GM19240 (cell line): ENCODE results near the gene MCM3.

Experiments
- DNase-seq: peaks from one replicate; pipeline ENCODE4 v3.0.0; 2011; ENCODE audit warnings: low spot score; ENCODE audit not compliant: insufficient read length

The MCM3 gene

DNA sequence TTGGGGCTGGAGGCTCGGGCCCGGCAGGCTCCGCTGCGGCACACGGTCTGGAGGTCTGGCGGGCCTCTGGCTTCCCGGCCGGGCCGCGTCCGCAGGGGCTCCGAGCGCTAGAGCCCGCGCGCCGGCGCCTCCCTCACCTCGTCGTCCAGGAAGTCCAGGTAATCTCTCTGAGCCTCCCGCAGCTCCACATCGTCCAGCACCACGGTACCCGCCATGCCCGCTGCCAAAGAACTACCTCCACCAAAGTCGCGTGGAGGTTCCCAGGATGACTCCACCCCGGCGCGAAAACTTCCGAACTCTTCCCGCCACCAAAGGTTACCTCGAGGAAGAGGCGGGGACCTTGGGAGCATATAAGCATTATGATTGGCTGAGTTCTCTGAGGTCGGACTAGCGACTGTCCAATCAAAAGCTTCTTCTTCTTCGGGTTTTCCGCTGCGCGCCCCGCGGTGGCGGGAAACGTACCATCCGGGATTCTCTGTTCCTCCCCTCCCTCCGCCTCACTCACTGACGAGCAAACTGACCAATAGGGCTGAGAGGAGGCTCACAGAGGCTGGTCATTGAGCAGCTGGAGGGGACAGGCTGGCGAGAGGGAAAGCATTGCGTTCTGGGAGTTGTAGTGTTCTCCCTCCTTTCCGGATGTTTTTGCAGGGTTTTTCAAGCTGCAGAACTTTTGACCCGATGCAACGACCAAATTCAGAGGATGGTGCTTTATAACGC is at the start of gene MCM3:
Gene MCM3, minus strand, starts transcription at position 283 of the 717 bp plus-strand sequence. Its CDS starts 68 bp downstream, at position 215.
- DNase-seq: peak; percentile 88

- no peak for DNase-seq
These were observed 49.3 kb upstream of the MCM3 start for GRCh38 chr6:52333840-52334200.

DNA sequence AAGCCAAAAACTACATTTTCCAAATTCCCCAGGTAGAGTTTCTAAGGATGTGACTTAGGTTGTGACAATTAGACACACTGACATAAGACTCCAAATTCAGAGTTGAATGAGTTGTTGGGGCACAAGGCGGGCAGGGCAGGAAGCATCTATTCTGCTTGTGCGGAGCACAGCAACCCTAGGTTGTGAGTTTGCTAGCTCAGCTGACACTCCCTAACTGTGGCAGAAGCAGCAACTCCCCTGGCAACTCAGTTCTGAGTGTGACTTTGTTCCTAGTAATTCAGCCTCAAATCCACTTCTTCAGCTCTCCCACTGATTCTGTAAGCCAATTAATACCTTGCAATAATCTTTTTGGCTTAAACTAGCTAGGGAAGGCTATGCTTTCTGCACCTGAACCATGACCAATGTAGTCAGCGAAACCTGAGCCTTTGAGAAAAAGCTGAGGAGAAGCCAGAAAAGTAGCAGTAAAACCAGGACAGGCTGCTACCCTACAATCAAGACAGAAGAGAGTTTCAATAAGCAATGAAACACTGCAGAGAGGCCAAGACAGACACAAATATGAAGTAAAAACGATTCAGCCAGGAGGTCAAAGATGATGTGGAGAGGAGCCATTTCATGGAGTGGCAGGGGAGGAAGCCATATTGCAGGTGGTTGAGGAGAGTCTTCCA is 47.4 kb upstream of the MCM3 start:
- no peak for DNase-seq

- DNase-seq: no peak
These were observed 45.9 kb upstream of the MCM3 start for GRCh38 chr6:52330470-52330869.

GRCh38 chr6:52328729-52329128 is 44.2 kb upstream of the MCM3 start:
- DNase-seq: no peak

DNA sequence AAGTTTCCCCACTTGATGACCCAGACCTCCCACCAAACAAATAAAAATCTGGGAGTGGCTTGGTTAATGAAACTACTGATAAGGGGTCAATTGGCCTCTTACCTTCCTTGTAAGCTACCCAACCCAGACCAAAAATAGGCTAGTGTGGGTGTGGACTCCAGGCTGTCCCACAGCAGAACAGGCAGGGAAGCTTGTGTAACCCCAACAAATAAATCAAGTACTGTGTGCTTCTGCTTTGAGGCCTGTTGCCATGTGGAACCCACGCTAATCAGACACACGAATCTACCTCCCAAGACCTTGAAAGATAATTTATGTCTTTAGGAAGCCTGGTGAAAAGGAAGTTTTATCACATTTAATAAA is 43.7 kb upstream of the MCM3 start:
- DNase-seq: no peak

GRCh38 chr6:52326540-52327364 is 42.2 kb upstream of the MCM3 start:
- no peak for DNase-seq

DNA sequence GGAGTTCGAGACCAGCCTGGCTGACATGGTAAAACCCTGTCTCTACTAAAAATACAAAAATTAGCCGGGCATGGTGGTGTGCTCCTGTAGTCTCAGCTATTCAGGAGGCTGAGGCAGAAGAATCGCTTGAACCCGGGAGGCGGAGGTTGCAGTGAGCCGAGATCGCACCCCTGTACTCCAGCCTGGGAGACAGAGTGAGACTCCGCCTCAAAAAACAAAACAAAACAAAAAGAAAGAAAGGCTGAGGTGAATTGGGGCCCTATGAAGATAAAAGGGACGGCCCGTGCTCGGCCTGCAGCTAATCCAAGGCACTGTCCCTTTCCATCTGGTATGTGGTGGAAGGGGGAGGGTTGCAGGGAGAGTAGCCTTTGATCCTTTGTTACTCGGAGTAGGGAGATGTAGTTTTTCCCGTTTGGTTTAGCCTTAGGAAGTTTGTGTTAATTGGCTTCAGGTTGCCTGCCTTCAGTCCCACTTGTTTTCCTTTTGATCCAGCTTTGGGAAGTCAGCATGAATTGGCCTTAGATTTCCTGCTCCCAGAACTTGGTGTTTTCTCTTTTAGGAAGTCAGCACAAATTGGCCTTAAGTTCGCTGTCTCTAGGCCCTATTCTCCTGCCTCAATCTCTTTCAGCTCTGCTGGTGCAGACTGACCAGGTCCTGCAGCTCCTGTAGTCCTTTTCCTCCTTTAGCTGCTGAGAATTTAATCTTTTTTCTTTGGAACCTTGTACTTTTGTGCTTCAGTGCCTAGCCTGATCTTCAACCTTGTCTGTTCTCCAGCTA is 41.3 kb upstream of the MCM3 start:
- DNase-seq: no peak

DNA sequence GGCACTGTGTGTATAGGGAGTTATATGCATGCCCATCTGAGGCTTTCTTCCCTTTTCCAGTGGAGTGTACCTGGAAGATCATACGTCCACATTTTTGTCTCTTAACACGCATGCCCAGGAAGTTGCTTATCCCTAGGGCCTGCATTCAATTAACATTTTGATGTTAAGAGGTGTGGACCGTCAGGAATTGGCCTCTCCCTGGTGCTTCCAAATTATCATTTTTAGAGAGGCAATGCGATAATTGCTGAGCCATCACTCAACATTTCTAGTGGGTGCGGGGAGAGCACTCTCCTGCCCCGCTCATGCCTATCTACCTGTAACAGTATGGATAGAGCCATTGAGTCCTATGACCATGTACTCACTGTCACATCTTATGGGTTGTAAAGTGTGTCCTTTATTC is 39.6 kb upstream of the MCM3 start:
- no peak for DNase-seq

DNA sequence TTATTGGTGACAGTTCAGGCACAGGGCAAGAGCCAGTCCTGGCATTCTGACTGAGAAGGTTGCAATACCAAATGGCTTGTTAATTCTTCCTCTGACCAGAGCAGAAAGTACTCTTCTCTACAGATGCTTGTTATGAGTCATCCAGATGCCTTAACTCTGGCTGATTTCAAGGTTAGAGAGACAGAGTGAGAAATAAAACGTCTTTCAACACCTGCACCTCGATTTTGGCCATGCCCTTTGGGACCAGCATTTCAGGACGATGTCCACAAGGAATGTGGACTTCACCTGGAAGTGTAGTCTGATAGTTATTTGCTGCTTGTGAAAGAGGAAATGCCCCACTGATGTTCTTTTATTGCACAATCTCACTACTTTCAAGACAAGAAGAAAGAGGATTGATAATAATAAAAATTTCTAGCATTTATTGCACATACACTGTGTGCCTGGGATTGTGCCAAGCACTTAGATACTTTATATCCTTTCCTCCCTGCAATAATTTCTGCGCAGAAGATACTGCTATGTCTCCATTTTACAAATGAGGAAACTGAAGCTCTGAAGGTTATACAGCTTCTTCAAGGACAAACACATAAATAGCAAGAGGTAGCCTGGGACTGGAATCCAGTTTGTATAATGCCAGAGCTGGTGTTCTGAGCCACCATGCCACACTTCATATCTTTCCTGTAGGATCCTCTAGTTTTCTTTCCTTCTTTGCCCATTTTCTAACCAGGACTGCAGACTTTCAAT is 33.5 kb upstream of the MCM3 start:
- DNase-seq: peak; percentile 64

DNA sequence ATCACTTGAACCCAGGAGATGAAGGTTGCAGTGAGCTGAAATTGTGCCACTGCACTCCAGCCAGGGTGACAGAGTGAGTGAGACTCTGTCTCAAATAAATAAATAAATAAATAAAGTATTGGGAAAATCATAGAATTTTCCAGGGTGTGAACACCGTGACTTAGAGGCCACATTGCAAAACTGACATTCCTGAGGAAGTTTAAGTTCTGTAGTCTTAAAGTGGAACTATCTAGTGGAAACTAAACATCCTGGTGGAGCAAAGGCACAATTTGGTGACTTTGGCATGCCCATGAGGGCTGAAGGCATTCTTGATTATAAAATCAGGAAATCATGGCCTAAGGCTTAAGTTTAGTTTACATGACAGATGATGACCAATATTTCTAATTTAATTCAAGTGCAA is 32.7 kb upstream of the MCM3 start:
- no peak for DNase-seq

- DNase-seq: no peak
These were observed 30.2 kb upstream of the MCM3 start for GRCh38 chr6:52314752-52315151.

GRCh38 chr6:52312461-52312860 is 27.9 kb upstream of the MCM3 start:
- DNase-seq: no peak

DNA sequence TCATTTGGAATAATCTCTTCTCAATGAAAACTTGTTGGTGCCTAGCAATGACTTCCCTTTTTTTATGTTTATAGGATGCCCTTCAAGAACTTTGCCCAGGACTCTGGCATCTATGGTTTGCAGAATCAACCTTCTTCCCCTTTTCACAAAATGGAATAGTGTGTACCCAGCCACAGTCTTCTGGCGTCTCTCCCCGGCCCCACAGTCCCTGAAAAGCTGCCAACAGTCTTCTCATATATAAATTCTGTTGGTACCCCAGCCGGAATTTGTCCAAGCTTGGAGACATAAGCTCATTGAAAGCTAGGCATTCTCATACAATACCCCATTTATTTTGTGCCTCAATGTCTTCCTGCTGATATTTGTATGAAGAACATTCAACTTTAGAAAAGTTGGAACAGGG is 26.4 kb upstream of the MCM3 start:
- no peak for DNase-seq

- DNase-seq: no peak
These were observed 23.4 kb upstream of the MCM3 start for GRCh38 chr6:52307900-52308372.

DNA sequence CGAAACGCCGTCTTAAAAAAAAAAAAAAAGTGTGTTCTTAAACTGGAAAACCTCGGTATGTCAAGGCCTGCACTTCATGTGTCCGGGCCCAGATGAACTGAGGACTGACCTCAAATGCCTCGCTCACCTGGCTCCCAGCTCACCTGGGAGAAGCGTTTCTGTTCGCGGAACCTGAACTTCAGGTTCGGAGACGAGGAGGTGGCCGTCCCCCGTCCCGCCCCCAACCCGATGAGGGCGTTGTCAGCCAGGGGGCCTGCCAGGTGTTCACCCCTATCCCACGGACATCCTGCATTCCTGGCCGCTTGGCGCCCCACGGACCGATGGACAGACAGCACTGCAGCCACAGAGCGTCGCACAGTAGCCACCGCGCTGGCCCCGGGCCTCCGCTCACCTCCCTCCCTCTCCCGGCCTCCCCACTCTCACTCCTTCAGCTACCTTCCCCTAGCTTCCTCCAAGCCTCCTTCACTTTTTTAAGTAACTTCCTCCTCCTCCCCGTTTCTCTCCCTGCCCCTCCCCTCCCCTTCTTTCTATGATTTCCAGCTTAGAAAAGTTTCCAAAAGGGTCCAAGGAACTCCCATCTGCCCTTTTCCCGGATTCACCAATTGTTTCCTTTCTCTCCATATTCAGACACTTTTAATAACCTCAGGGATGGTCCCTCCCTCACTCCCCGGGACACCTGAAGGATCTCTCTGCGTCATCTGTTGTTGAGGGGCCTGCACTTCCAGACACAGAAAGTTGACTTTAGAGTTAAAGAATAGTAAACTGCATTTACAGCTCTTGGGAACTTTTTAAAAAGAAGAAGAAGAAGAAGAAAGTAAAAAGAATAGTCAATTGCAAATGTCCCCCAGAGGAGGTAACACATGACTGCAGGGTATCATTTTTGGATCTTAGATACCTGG is 22.7 kb upstream of the MCM3 start:
- DNase-seq: no peak

DNA sequence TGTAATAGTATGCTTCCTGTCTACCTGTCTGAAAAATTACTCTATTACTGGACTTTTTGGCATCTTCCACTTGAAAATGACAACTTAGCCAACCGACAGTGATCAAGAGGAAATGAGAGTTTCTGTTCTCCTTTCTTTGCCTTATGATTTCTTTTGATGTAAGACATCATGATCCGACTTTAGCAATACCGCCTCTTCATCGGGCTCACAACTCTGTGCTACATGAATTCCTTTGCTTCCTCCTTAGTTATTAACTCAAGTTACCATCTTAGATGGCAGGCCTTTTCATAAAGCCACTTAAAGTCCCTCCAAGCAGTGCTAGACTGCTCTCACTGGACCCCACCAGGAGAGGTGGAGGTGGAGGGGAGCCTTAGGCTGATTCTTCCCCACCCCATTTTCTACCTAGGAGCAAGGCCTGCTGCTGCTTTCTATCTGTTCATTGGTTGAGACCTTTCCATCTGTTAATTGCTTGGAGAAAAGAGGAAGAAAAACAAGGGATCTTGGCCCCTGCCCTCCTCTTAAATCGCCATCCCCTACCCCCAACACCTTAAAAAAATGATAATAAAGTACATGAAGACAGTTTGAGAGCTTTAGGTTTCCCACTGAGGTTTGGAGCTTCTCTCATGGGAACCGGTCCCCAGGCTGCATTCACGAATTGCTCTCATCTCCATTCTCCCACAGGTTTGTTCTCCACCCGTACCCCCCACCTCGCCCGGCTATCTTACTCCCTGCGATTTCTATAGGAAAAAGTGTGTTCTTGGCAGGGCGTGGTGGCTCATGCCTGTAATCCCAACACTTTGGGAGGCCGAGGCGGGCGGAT is 21.6 kb upstream of the MCM3 start:
- DNase-seq: no peak

- DNase-seq: no peak
These were observed 20.9 kb upstream of the MCM3 start for GRCh38 chr6:52305411-52305810.

DNA sequence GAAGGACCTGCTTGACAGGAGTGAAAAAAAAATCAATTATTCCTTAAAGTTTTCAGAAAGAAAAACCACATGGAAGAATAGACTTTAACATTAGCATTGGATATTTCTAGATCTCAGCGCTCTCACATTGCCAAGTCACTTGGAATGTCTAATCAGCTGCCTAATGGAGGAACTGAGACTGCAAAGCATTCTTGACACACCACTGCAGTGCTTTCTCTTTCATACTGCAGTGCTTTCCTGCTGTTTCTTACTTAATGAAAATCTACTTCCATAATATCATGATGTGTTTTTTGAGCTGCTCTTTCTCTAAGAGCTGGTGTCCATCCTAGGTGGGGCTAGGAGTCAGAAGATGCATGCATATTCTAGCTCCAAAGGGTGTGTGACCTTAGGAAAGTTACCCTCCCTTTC is 20.4 kb upstream of the MCM3 start:
- no peak for DNase-seq
